Esophagus (tissue), 2 donors: ENCODE results near the gene PDGFRB. TPM values are rescaled to one million over a fixed set of nuclear protein-coding genes. Genes with fewer than 3 reads are reported as not detected.

Experiments
- H3K27ac ChIP-seq, 2 donors: one replicate each; pipeline ENCODE4 v1.5.1; 2013; ENCODE audit warnings: low read depth in 2 of 2, mild to moderate bottlenecking in 2 of 2, inconsistent platforms in 1 of 2, low read length in 1 of 2, moderate library complexity in 1 of 2
- H3K27me3 ChIP-seq, 2 donors: one replicate each; pipeline ENCODE4 v1.6.1; 2013; ENCODE audit warnings: low read length in 2 of 2, control low read depth in 1 of 2, mild to moderate bottlenecking in 1 of 2; ENCODE audit not compliant: insufficient read depth in 2 of 2, control insufficient read depth in 1 of 2
- H3K36me3 ChIP-seq, 2 donors: one replicate each; pipeline ENCODE4 v1.6.1; 2013; ENCODE audit warnings: low read length in 1 of 2; ENCODE audit not compliant: control insufficient read depth in 2 of 2, insufficient read depth in 2 of 2
- H3K4me1 ChIP-seq, 2 donors: one replicate each; pipeline ENCODE4 v1.6.1; 2013; ENCODE audit warnings: low read length in 1 of 2; ENCODE audit not compliant: control insufficient read depth in 2 of 2, insufficient read depth in 2 of 2
- H3K4me3 ChIP-seq, 2 donors: one replicate each; pipeline ENCODE4 v1.5.1; 2013; ENCODE audit warnings: low read length in 2 of 2, mild to moderate bottlenecking in 2 of 2, low read depth in 1 of 2, moderate library complexity in 1 of 2
- H3K9me3 ChIP-seq, 2 donors: one replicate each; pipeline ENCODE4 v1.6.1; 2013; ENCODE audit warnings: mild to moderate bottlenecking in 2 of 2, low read depth in 1 of 2, low read length in 1 of 2, moderate library complexity in 1 of 2; ENCODE audit not compliant: control insufficient read depth in 2 of 2, insufficient read depth in 1 of 2
- WGBS, 2 donors: extraction: QIAGEN DNeasy Blood & Tissue Kit; methylation state at CpG; one replicate each; pipeline ENCODE4 v1.1.7; 2013; 5-methylcytosine and 5-hydroxymethylcytosine counted together
- polyA plus RNA-seq, 2 donors: library from polyadenylated mRNA; stranded (reverse); fragments of 200-250 nt; gene quantifications; one replicate each; pipeline ENCODE4 v1.2.3, GENCODE V29; 2013
- donor health status: healthy with polysubstance abuse.
- donor health status: Bipolar disorder and iron deficiency.

The PDGFRB gene
- polyA plus RNA-seq, 2 donors, result 7.9 to 9.6 TPM

DNA sequence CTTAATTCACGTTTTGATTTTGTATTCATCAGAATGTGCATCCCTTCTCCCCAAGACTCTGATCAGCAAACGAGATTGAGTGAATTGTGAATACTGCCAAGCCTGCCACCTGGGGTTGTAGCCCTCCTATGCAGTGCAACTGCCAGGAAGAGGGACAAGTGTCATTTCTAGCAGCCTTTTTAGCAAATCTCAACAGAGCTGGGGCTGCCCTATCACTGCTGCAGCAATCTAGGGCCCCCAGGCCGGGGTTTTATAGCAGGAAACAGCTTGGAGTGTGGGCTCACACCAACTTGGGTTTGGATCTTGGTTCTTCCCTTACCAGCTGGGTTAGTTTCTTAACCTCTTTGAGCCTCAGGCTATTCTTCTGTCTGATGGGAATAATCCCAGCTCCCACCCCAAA, 73.3 kb downstream of the PDGFRB start:
- no peak overlapping the region for H3K27ac ChIP-seq
- no peaks in the 10 kb centered on the region for H3K27me3 ChIP-seq
- H3K4me1 ChIP-seq, result no peaks in the 10 kb centered on the region
- peaks cover 0 to 3% of the 10 kb centered on the region in 2 donors for H3K9me3 ChIP-seq
- no peaks in the 10 kb centered on the region for H3K36me3 ChIP-seq
- 46 to 52% methylated on average over 3 of the region's 3 CpGs for WGBS, 2 donors
- H3K4me3 ChIP-seq, result no peak overlapping the region

DNA sequence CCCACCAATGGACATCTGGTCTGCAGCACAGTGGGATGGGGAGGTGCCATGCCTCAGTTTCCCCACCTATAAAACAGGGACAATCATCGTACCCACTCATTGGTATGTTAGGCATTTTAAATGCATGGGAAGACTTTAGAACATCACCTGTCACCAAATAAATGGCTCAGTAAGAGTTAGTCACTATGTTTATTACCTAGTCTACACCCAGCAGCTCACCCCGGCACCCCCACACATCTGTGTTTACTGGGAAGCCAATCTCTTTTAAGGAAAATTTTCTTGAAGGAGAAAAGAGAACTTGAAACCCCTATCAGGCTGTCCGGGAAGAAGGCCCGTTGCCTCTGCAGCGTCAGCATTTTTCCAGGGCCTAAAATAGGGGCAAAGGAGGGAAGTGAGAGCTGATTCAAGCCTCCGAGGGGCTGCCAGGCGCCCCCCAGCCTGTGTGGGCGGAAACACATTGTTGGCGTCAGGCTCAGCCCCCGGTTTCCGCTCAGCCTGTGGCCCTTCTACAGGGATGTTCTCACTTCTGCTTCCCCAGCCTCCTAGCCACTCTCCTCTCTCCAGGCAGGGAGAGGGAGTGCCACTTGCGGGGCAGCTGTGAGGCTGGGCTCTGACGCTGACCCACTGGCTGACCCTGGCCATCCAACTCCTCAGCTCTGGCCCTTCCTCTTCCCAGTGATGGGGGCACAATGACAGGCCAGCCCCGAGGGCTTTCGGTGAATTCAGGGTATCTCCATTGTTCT, 73.9 kb downstream of the PDGFRB start:
- H3K27me3 ChIP-seq, result no peaks in the 10 kb centered on the region
- no peaks in the 10 kb centered on the region for H3K36me3 ChIP-seq
- peaks cover 0 to 3% of the 10 kb centered on the region in 2 donors for H3K9me3 ChIP-seq
- no peak overlapping the region for H3K4me3 ChIP-seq
- H3K27ac ChIP-seq, result no peak overlapping the region
- 31 to 34% methylated on average over 15 of the region's 15 CpGs for WGBS, 2 donors
- H3K4me1 ChIP-seq, result no peaks in the 10 kb centered on the region

DNA sequence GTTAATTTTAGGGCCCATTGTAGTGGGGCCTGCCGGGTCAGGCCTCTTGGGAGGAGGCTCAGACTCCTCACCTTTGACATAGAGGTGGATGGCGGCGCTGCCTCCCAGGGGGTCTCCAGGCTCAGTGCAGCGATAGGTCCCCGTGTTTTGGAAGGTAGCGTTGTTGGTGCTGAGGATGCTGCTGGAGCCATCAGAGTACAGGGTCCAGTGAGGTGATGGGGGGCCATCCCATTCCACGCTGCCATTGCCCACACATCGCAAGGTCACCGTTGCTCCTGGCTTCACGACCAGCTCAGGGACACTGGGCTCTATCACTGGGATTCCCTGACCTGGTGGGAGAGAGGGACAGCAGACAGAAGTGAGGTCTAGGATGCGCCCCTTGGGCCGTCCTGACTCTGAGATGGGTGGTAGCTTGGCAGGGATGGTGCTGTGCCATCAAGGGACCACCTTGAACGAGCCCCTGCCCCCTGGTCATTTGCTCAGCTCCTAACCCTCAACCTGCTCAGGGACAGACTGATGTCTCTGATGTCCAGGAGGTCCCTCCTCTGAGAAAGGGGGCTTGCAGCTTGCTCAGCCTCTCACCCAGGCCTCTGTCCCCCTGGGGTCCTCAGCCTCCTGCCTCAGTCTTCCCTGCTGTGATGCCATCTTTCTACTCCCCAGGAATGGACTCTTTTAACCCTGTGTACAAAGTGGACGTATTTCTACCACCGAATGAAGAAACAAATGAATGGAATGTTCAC, 74.8 kb downstream of the PDGFRB start:
- no peaks in the 10 kb centered on the region for H3K4me1 ChIP-seq
- peaks cover 0 to 3% of the 10 kb centered on the region in 2 donors for H3K9me3 ChIP-seq
- H3K4me3 ChIP-seq, result no peak overlapping the region
- WGBS, 2 donors, result 80 to 85% methylated on average over 15 of the region's 15 CpGs
- H3K36me3 ChIP-seq, result no peaks in the 10 kb centered on the region
- H3K27me3 ChIP-seq, result no peaks in the 10 kb centered on the region
- no peak overlapping the region for H3K27ac ChIP-seq

DNA sequence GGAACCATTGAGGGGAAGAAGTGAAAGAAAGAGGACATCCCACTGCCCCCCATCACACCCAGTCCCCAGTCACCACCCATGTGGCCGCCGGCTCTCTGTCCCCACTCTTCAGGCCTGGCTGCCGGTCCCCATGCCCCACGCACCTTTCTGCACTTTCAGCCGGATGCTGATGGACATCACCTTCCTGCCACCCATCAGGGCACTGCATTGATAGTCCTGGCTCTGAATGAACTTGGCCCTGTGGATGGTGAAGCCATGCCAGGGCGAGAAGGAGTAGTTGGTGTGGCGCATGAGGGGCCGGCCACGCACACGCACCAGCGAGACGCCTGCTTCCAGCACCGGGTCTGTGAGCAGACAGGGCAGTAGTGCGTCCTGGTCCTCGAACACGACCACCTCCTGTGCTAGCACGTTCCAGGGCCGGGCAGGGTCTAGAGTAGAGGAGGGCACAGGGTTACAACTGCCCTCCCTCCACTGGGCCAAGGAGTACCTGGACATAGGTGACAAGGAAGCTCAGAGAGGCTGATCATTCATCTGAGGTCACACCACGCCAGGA, 75.7 kb downstream of the PDGFRB start:
- Histone ChIP-seq H3K27ac (no peak overlapping the region), H3K36me3 (no peaks in the 10 kb centered on the region), H3K27me3 (no peaks in the 10 kb centered on the region), H3K9me3 (peaks cover 0 to 3% of the 10 kb centered on the region in 2 donors), H3K4me1 (no peaks in the 10 kb centered on the region), H3K4me3 (no peak overlapping the region)
- WGBS, 2 donors, result 93 to 95% methylated on average over 19 of the region's 19 CpGs

DNA sequence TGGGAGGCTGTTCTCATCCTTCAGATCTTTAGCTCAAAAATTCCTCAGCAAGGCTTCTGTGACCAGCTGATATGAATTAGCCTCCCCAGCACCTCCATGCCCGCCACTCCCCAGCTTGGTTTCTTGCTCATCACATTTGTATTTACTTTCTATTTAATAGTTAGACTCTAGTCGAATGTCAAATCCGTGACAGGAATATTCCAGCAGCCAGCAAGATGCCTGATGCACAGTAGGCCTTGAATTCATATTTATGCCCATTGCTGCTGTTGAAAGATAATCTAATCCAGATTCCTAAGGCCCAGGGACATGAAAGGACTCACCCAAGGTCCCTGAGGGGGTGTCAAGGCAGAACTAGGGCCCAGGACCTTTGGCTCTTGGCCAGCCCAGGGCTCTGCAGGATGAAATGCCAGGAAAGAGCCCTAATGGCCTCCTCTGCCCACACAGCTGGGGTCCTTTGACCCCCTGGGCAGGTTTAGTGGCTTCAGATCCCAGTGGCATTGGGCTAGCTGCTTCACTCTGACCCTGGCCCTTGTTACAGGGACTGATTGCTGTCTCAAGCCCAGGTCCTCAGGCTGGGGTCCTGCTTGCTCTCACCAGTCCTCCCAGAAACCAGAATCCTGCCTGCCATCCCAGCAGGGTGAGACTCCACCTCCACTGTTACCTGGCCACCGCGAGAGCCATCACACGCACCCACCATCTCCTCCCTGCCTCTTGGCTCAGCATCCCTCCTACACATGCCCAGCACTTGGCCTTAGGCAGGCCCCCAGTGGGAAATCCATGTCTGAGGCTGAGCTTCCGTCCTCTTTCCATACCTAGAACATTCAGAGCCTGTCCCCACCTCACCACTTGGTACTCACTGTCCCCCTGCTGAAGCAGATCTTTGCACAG, 76.6 kb downstream of the PDGFRB start:
- WGBS, 2 donors, result 83 to 88% methylated on average over 7 of the region's 7 CpGs
- no peak overlapping the region for H3K27ac ChIP-seq
- H3K36me3 ChIP-seq, result no peaks in the 10 kb centered on the region

DNA sequence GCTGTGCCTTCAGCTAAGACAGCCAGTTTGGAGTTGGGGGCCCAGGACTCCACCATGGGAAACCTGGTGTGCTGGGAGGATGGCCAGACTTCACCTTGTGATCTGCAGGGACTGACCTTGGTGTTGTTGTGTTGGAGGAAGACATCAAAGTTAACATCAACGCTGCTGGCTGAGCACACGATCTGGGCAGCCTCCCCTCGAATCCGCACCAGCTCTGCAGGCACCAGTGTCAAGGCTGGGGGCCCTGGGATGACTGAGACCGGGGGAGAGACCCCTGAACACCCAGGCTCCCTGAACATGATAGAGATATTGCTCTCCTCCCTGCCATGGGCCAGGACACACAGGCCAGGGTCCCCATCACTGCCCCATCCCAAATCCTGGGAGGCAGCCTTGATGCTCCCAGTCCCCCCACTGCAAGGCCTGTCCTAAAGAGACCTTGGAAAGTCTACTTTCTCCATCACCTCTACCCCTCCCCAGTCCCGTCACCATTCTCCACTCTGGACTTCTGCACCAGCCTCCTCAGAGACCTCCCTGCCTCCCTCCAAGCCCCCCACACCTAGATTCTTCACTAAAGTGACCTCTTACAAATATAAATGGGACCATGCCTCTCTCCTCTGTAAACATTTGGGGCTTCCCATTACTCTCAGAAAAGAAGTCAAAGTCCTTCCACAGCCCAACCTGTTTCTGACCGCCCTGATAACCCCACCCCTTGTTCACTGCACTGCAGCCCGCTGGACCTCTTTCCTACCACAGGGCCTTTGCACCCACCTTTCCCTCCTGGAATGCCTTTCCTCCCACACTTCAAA, 77.4 kb downstream of the PDGFRB start:
- Histone ChIP-seq H3K36me3 (no peaks in the 10 kb centered on the region), H3K4me3 (no peak overlapping the region), H3K27me3 (no peaks in the 10 kb centered on the region), H3K27ac (no peak overlapping the region), H3K4me1 (no peaks in the 10 kb centered on the region), H3K9me3 (peaks cover 0 to 3% of the 10 kb centered on the region in 2 donors)
- 90 to 91% methylated on average over 8 of the region's 8 CpGs for WGBS, 2 donors

More for the DNA sequence above, 76.6 kb downstream of the PDGFRB start:
- no peaks in the 10 kb centered on the region for H3K4me1 ChIP-seq
- peaks cover 0 to 3% of the 10 kb centered on the region in 2 donors for H3K9me3 ChIP-seq
- no peak overlapping the region for H3K4me3 ChIP-seq
- H3K27me3 ChIP-seq, result no peaks in the 10 kb centered on the region

DNA sequence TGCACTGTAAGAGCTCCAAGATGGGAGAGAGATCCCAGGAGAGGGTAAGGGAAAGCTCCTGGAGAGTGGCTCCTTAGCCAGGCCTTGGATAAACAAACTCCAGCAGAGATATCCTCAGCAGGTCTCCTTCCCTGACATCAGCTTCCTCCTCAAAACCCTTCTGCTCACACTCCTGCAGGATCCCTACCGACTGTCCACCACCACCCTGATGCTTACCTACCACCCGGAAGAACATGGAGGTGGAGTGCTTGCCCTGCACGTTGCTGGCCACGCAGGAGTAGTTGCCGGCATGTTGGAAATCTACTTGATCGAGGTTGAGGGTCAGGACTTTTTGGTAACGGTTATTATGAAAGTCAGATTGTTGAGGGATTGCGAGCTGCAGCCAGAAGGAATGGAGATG, 78.6 kb downstream of the PDGFRB start:
- peaks cover 0 to 3% of the 10 kb centered on the region in 2 donors for H3K9me3 ChIP-seq
- H3K36me3 ChIP-seq, result no peaks in the 10 kb centered on the region
- H3K4me3 ChIP-seq, result no peak overlapping the region
- H3K27me3 ChIP-seq, result no peaks in the 10 kb centered on the region
- H3K27ac ChIP-seq, result no peak overlapping the region
- 85 to 87% methylated on average over 8 of the region's 8 CpGs for WGBS, 2 donors
- H3K4me1 ChIP-seq, result no peaks in the 10 kb centered on the region

DNA sequence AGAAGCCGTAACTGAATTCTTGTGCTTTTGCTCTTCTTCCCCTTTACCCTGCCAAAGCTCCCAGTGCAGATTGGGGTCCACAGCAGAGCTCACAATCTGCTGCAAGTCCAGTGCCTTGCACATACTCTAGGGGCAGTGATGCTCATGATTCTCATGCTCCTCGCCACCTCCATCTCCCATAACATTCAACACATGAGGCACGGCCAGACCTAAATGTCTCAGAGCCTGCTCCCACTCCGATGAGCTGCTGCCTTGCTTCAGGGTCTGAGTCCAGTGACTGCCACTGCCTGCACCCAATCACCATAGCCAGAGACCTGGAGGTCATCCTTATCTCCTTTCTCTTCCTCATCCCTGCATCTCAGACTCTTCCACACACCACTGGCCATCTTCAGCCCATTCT, 79.8 kb downstream of the PDGFRB start:
- WGBS, 2 donors, result 80 to 83% methylated on average over 4 of the region's 4 CpGs

More for the DNA sequence above, 79.8 kb downstream of the PDGFRB start:
- no peak overlapping the region for H3K4me3 ChIP-seq
- H3K27me3 ChIP-seq, result no peaks in the 10 kb centered on the region
- no peaks in the 10 kb centered on the region for H3K36me3 ChIP-seq
- no peaks in the 10 kb centered on the region for H3K4me1 ChIP-seq
- H3K9me3 ChIP-seq, result peaks cover 0 to 3% of the 10 kb centered on the region in 2 donors
- no peak overlapping the region for H3K27ac ChIP-seq
